GM19324 (cell line): ENCODE measurements around the gene PHACTR3.

ENCODE experiments used
- ATAC-seq: cut with Tn5 transposase; IDR thresholded peaks from one replicate; pipeline ENCODE4 v1.9.1; 2021; ENCODE audit warnings: mild to moderate bottlenecking, moderate library complexity; ENCODE audit not compliant: unreplicated experiment, low FRiP score

Gene PHACTR3

GRCh38 chr20:59807909-59808728, 203.8 kb downstream of the PHACTR3 start:
- ATAC-seq: no peak

GRCh38 chr20:59808729-59809381, 204.5 kb downstream of the PHACTR3 start:
- no peak for ATAC-seq

GRCh38 chr20:59809630-59810448, 205.5 kb downstream of the PHACTR3 start:
- no peak for ATAC-seq

- ATAC-seq: no peak
Measured at GRCh38 chr20:59810449-59811187, 206.3 kb downstream of the PHACTR3 start.

- no peak for ATAC-seq
Measured at GRCh38 chr20:59811681-59812171, 207.4 kb downstream of the PHACTR3 start.

GRCh38 chr20:59812286-59813125, 208.2 kb downstream of the PHACTR3 start:
- ATAC-seq: no peak

- ATAC-seq: no peak
Measured at GRCh38 chr20:59813126-59813947, 209.0 kb downstream of the PHACTR3 start.

- ATAC-seq: no peak
Measured at GRCh38 chr20:59813948-59814839, 209.9 kb downstream of the PHACTR3 start.

- ATAC-seq: no peak
Measured at GRCh38 chr20:59814840-59815340, 210.6 kb downstream of the PHACTR3 start.

GRCh38 chr20:59816146-59816738, 211.9 kb downstream of the PHACTR3 start:
- ATAC-seq: no peak

- ATAC-seq: no peak
Measured at GRCh38 chr20:59817406-59817805, 213.1 kb downstream of the PHACTR3 start.

- no peak for ATAC-seq
Measured at GRCh38 chr20:59817846-59818615, 213.7 kb downstream of the PHACTR3 start.

GRCh38 chr20:59818911-59819310, 214.6 kb downstream of the PHACTR3 start:
- no peak for ATAC-seq

- ATAC-seq: no peak
Measured at GRCh38 chr20:59819496-59820203, 215.3 kb downstream of the PHACTR3 start.

GRCh38 chr20:59820204-59821041, 216.1 kb downstream of the PHACTR3 start:
- no peak for ATAC-seq
